Activated CD4-positive, alpha-beta T cell treated with anti-CD3 and anti-CD28 coated beads, Interleukin-10, Interleukin-2, amounts not matched to agents 100 ng/mL and 50 ng/mL, durations not matched to agents 16 hours and 8 hours (primary cell): ENCODE results near the gene GBX1.

Experiments
- DNase-seq: peaks from one replicate; pipeline ENCODE4 v3.0.0-alpha.2; 2020

Gene GBX1

DNA sequence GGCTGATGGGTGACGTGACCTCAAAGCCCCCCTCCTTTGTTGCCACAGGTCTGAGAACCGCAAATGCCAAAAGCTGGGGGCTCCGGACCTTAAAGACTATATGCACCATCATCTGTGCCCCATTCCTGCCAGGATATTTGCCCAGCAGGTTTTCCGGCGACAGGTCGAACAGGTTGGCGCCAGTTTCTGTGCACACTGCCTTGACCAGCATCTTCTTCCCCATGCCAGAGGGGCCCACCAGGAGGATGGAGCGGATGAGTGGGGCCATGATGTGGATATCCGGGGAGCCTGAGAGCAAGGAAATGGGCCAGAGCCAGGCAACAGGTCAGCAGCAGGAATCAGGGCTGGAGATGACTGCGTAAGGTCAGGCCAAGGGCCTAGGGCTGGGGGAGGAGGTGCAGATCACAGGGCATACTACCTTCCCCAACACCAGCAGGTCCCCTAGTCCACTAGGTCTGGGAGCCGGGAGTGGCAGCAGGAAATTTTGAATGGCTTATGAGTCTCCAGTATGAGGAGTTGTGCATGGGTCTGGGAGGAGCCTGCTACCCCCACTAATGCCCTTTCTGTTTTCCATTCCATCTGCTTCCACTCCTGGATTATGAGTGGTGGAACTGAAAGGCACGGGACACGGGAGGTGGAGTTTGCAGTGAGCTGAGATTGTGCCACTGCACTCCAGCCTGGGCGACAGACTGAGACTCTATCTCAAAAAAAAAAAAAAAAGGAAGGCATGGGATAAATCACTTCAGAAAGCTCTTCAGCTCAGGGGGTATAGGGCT is 25.9 kb upstream of the GBX1 start:
- DNase-seq, result no peak

GRCh38 chr7:151192002-151192539 is 24.6 kb upstream of the GBX1 start:
- no peak for DNase-seq

DNA sequence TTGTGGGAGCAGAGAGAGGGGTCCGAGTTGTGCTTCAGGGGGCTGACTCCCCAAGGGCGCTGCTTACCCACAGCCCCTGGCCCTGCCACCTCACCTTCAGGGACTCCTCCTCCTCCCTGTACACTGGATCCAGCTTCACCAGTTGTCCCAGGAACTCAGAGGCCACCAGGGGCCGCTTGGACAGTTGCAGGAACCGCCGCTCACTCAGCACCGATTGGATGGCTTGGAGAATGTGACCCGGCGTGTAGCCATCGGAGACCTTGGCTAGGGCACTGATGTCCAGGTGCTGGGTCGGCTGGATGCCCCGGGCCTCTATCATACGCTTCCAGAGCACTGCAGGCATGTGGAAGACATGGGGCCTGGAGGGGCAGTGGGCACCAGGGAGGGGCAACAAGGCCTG is 24.1 kb upstream of the GBX1 start:
- DNase-seq, result no peak

DNA sequence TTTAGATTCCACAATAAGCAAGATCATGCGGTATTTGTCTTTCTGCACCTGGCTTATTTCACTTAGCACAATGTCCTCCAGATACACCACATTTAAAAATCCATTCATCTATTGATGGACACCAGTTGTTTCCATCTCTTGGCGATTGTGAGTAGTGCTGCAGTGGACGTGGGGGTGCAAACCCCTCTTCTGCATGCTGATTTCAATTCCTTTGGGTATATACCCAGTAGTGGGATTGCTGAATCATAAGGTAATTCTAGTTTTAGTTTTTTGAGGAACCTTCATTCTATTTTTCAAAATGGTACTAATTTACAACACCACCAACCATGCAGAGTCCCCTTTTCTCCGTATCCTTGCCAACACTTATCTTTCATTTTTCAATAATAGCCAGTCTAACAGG is 21.5 kb upstream of the GBX1 start:
- DNase-seq, result no peak

- no peak for DNase-seq
Observed at GRCh38 chr7:151188252-151188542, 20.7 kb upstream of the GBX1 start.

DNA sequence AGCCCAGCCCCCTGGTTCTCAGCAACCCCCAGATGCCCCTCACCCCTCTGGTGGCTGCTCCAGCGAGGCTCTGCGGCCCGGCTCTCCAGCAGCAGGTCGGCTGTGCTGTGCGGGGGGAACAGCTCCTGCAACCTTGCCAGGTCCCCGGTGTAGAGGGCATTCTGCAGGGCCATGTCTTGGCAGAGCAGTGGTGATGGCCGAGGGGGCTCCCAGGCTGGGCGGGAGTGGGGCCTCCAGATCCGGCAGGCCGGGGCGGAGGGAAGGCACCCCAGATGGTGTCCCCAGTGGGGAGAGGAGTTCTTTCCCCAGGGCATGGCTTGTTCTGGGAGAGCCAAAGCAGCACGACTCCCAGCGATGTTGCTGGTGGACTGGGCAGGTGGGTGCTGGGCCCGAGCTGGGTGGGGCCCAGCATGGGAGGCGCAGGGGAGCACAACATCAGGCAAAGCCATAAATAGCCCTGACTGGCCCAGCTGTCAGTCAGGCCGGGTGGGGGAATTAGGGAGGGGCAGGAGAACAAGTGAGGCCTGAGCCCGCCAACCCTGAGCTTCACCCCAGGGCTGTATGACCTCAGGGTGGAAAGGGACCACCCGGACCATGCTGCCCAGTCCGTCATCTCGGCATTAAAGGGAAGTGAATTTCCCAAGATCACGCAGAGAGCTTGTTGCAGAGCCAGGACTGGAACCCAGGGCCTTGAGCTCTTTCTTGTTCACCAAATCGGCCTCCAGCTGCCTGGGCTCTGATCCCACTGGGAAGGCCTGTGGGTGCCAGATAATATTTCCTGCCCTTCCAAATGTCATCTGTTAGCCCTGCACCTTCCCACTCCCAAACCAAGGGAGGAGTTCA is 20.1 kb upstream of the GBX1 start:
- no peak for DNase-seq

- no peak for DNase-seq
Observed at GRCh38 chr7:151186640-151187408, 19.3 kb upstream of the GBX1 start, which contains the start of gene ASB10. ASB10 (minus strand) TSS chr7:151187250; CDS start chr7:151187130, 120 bp downstream.

- DNase-seq, result no peak
Observed at GRCh38 chr7:151185762-151186639, 18.5 kb upstream of the GBX1 start.

DNA sequence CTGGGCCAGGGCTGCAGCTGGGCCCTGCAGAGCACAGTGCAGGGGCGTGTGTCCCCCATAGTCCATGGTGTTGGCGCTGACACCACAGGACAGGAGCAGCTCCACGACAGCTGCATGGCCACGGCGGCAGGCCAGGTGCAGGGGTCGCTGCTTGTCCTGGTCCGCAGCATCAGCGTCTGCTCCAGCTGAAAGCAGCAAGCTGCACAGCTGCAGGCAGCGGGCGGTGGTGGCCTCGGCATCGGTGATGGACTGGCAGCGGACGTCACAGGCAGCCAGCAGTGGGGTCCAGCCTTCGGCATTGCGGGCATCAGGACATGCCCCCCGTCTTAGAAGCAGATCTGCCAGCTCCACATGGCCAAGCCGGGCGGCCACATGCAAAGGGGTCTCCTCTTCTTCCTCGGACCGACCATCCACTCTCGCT is 13.5 kb upstream of the GBX1 start:
- DNase-seq, result no peak

GRCh38 chr7:151179946-151180345 is 12.5 kb upstream of the GBX1 start:
- no peak for DNase-seq

- DNase-seq, result no peak
Observed at GRCh38 chr7:151179287-151179860, 11.9 kb upstream of the GBX1 start.

DNA sequence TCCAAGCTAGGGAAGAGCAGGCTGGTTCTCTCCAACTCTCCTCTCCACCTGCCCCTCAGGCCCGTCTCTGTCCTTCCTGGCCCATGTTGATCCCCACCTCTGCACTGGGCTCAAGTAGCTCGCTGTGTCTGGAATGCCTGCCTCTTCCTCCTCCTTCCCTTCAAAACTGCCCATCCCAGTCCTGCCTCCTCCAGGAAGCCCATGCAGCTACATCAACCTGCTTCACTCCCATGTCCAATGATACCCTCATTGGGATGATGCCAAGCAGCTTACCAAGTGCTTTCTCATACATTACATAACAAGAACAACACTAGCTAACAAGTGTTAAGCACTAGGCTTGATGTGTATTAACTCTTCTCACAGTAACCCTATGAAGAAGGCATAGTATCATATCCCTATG is 11.3 kb upstream of the GBX1 start:
- DNase-seq, result no peak

GRCh38 chr7:151178236-151178635 is 10.7 kb upstream of the GBX1 start:
- DNase-seq, result no peak

DNA sequence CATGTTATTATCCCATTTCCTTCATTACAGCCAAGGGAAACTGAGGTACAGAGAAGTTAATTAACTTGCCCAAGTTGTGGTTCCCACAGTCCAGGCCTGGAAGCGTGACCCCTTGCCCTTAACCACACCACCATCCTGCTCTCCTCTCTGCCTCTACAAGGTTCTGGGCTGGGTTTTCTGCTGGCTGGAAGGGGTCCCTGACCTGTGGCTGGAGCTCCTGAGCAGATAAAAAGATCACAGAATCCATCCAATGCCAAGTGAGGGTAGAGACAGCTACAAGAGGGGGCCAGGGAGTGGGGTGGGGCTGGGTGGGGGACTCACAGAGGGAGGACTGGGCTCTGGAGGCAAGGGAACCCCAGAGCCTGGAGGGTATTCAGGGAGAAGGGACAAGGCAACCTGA is 9.8 kb upstream of the GBX1 start:
- DNase-seq, result no peak

DNA sequence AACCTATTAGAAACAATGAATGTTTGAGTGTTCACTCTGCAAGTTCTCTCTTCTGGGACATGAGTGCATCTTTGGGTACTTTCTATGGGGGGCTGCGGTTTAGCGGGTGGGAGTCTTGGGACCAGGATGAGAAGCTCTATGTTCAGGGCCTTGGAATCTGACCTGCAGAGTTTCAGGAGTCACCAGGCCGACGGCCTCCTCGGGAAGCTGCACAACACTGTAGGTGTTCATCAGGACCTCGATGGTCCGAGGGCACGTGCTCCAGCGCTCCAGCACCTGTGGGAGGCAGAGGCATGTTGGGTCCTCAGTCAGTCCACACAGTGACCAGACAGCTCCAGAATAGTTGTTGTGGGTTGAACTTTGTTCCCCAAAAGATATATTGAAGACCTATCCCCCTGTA is 8.9 kb upstream of the GBX1 start:
- DNase-seq, result no peak

DNA sequence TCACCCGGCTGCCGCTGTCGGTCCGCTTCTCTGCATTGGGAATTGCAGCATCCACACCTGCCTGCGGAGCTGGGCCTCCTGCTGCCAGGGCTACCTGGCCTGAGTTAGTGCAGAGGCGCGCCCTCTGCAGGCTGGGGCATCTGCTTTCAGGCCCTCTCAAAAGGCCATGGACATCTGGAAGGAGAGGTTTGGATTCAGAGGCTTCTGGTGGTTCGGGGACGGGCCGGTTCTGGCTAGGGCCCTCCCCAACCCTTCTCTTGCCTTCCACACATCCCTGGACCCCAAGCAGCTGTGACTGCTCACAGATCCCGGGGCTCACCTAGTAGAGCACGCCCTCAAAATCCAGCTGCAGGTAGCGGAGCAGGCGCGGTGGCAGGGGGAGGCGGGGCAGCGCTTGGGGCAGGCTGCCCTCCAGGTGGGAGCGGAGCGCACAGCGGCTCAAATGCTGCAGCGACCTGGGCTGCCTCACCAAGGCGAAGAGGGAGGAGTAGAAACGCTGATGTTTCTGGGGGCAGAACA is 8.4 kb upstream of the GBX1 start:
- DNase-seq, result no peak

DNA sequence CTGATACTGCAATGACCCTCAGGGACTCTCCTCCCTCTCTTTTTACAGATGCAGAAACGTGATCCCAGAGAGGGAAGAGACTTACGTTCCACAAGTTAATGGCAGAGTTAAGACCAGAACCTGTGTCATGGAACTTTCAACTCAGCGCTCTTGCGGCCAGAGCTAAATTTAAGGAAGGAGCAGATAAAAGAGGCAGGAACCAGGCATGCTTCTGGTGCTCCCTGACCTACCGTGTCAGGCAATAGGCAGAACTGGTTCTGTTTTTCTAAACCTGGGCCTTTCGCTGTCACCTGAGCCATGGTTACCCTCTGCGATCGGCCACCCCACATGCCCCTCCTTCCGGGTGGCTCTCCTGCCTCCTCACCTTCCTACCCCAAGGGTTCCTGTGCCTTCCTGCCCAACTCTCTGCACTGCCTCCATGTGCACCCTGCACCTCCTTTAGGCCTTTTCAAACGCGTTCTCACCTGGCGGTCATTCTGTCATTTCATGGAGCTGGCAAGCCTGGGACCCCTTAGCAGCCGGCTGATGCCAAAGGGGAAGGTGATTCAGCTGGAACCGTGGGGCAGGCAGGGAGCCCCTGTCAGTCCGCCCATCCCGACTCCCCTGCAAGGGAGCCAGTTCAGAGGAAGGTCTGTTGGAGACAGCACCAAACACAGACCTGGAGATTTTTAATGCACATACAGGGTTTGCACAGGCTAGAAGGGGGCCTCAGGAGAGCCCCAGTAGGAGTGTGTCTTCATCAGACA is 7.7 kb upstream of the GBX1 start:
- no peak for DNase-seq

DNA sequence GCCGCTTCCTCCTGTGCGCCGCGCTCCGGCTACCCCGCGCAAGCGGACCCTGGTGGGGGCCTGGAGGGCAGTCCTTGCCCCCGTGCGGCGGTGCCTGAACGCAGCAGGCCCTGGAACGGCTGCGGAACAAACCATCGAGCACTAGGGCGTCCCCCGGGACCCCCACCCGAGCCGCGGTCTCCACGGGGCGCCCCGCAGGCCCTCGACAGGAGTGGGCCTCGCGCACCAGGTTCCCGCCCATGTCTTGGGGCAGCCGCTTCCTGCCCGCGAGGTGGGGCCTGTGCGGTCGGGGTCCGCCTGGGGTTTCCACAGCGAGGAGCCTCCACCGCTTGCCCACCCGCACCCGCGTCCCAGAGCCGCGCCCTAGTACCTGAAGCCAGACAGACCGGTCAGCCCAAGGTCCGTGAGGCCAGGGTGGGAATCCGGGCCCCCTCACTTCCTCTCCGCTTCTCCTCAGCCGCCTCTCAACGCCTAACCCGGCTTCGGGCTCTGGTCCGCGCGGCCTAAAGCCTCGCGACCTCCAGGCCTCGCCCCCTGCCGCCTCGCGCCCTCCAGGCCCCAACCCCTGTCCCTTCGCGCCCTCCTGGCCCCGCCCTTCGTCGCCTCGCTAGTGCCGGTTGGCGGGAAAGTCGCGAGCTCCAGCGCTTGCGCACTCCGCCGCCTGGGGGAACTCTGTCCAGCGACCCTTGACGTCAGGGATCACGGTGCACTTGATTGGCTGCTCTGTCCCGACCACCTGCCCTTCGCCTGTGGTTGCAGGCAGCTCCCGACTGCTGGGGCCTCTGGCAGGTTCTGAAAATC is 7.0 kb upstream of the GBX1 start:
- peak; percentile 32 for DNase-seq

DNA sequence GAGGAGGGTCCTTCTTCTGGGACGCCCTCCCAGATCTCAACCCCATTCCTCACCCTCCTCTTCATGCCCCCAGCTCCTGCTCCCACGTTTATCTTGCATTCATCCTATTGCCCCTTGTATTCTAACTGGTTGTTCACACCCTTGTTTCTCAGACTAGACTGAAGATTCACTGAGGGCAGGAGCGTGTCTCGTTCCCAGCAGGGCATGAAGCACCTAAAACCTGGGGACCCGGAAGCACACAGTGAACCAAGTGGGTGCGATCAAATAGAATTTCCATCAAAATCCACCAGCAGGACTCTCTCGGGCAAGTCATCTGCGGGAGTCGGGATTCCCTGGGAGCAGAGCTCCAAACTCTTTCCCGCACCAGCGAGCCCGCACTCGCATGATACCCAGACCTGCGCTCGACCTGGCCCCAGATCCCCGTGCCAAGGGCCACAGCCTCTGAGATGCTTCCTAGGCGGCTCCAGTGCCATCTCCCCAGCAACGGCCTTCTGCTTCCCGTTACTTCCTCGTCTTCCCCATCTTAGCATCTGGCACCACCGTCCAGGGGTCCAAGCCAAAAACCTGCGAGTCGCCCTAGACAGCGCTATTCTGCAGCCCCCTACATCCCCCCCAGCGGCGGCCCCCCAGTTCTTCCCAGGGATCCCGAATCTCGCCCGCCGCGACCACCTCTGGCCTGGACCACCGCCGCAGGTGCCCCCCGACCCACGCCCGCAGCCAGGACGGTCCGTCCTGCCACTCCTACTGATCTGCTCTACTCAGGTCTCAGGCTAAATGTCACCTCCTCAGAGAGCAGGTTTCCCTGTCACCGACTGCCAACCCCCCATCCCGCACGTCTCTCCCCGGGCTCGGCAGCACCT is 6.1 kb upstream of the GBX1 start:
- no peak for DNase-seq
